Measurements from ENCODE around the gene CACNB1.

Gene CACNB1

DNA sequence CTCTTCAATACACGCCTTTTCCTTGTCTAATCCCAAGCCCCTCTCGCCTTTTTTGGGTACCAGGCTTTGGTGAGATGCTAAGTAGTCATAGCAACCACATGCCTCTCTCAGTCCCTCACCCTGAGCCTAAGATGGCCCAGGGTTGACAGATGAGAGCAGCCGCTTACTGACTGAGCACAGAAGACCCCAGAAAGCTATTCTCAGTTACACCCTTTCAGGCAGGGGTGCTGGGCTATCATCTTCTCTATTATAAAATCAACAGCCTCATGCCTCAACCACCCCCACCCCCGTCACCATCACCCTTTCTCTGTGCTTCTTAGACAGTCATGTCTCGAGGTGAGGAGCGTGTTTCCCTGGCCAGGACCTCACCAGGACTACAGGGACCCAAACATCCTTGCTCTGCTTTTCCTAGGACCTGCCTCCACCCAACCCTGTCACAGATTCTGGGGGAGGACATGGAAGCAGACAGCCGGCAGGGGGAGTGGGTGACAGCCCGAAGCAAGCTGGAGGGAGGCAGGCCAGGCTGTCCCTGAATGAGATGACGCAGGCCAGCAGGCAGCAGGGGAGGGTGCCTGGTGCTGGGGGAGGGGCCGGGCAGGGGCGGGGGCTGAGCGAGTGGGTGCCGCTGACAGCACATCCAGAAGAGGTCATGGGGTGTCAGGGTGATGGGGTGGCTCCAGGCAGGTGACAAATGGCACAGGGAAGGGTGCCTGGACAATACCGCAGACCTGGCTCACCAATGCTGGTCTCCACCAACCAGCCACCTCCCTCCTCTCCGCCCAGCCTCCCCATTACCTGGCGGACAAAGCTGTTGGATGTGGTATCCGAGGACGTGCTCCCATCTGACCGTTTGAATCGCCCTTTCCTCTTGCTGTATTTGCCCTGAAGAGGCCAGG, 3.1 kb downstream of the CACNB1 start (continued):
- TF ChIP-seq, protein P1, sequence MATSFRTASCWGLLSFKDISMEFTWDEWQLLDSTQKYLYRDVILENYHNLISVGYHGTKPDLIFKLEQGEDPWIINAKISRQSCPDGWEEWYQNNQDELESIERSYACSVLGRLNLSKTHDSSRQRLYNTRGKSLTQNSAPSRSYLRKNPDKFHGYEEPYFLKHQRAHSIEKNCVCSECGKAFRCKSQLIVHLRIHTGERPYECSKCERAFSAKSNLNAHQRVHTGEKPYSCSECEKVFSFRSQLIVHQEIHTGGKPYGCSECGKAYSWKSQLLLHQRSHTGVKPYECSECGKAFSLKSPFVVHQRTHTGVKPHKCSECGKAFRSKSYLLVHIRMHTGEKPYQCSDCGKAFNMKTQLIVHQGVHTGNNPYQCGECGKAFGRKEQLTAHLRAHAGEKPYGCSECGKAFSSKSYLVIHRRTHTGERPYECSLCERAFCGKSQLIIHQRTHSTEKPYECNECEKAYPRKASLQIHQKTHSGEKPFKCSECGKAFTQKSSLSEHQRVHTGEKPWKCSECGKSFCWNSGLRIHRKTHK (tag by site-specific recombination; IDR thresholded peaks at IDR 0.05): no peak
- TF ChIP-seq ZNF311 (tag by site-specific recombination; IDR thresholded peaks at IDR 0.05; ENCODE audit: borderline replicate concordance) (no peak), ZNF585B (tag by site-specific recombination; IDR thresholded peaks at IDR 0.05) (no peak), ZNF707 (tag by site-specific recombination; IDR thresholded peaks at IDR 0.05) (no peak), ZNF830 (tag by site-specific recombination; IDR thresholded peaks at IDR 0.05; ENCODE audit: low read depth) (no peak), IKZF3 (tag by site-specific recombination; IDR thresholded peaks at IDR 0.05) (no peak), ZFHX2 (tag by site-specific recombination; conservative IDR thresholded peaks at IDR 0.05) (peak; percentile 78), ZNF558 (tag by site-specific recombination; IDR thresholded peaks at IDR 0.05) (no peak), ZBTB48 (tag by site-specific recombination; IDR thresholded peaks at IDR 0.05) (peak; percentile 40; the same call in 1 of the 2 replicates), KLF8 (tag by site-specific recombination; IDR thresholded peaks at IDR 0.05) (peak; percentile 40; the same call in 1 of the 2 replicates), ZBTB20 (tag by site-specific recombination; IDR thresholded peaks at IDR 0.05) (0 out of 2 replicates have a peak, but pooled peaks have one; percentile 26), KLF10 (tag by site-specific recombination; IDR thresholded peaks at IDR 0.05) (no peak; the same call in 1 of the 2 replicates), RBAK (tag by site-specific recombination; IDR thresholded peaks at IDR 0.05) (no peak), ZNF266 (tag by site-specific recombination; IDR thresholded peaks at IDR 0.05; ENCODE audit: low read depth) (no peak), ZNF449 (tag by site-specific recombination; IDR thresholded peaks at IDR 0.05) (no peak), ZFP41 (tag by site-specific recombination; IDR thresholded peaks at IDR 0.05; ENCODE audit: borderline replicate concordance) (no peak), ZNF529 (tag by site-specific recombination; IDR thresholded peaks at IDR 0.05; ENCODE audit: insufficient replicate concordance) (no peak), ZNF114 (tag by site-specific recombination; IDR thresholded peaks at IDR 0.05) (no peak), SP2 (tag by site-specific recombination; IDR thresholded peaks at IDR 0.05) (peak; percentile 65), GFI1B (tag by site-specific recombination; IDR thresholded peaks at IDR 0.05) (no peak), ZNF785 (tag by site-specific recombination; IDR thresholded peaks at IDR 0.05) (no peak), ZNF660 (tag by site-specific recombination; IDR thresholded peaks at IDR 0.05) (no peak), KLF16 (tag by site-specific recombination; IDR thresholded peaks at IDR 0.05) (no peak), ZNF677 (tag by site-specific recombination; IDR thresholded peaks at IDR 0.05) (no peak), ZNF211 (tag by site-specific recombination; IDR thresholded peaks at IDR 0.05; ENCODE audit: low read depth) (no peak), ZNF341 (tag by site-specific recombination; IDR thresholded peaks at IDR 0.05; ENCODE audit: low read depth) (peak; percentile 93), KLF17 (tag by site-specific recombination; IDR thresholded peaks at IDR 0.05) (no peak), BCL11B (tag by site-specific recombination; IDR thresholded peaks at IDR 0.05; ENCODE audit: low read depth) (no peak), MEIS1 (CRISPR knock-in tag; IDR thresholded peaks at IDR 0.05; ENCODE audit: borderline replicate concordance) (no peak), SETDB1 (IDR thresholded peaks at IDR 0.05; ENCODE audit: insufficient read length, low read length) (no peak)
- TF ChIP-seq, protein P2, sequence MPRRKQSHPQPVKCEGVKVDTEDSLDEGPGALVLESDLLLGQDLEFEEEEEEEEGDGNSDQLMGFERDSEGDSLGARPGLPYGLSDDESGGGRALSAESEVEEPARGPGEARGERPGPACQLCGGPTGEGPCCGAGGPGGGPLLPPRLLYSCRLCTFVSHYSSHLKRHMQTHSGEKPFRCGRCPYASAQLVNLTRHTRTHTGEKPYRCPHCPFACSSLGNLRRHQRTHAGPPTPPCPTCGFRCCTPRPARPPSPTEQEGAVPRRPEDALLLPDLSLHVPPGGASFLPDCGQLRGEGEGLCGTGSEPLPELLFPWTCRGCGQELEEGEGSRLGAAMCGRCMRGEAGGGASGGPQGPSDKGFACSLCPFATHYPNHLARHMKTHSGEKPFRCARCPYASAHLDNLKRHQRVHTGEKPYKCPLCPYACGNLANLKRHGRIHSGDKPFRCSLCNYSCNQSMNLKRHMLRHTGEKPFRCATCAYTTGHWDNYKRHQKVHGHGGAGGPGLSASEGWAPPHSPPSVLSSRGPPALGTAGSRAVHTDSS (tag by site-specific recombination; IDR thresholded peaks at IDR 0.05): no peak
- TF ChIP-seq, protein P3, sequence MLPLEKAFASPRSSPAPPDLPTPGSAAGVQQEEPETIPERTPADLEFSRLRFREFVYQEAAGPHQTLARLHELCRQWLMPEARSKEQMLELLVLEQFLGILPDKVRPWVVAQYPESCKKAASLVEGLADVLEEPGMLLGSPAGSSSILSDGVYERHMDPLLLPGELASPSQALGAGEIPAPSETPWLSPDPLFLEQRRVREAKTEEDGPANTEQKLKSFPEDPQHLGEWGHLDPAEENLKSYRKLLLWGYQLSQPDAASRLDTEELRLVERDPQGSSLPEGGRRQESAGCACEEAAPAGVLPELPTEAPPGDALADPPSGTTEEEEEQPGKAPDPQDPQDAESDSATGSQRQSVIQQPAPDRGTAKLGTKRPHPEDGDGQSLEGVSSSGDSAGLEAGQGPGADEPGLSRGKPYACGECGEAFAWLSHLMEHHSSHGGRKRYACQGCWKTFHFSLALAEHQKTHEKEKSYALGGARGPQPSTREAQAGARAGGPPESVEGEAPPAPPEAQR (tag by site-specific recombination; IDR thresholded peaks at IDR 0.05): no peak
- TF ChIP-seq, protein P4, sequence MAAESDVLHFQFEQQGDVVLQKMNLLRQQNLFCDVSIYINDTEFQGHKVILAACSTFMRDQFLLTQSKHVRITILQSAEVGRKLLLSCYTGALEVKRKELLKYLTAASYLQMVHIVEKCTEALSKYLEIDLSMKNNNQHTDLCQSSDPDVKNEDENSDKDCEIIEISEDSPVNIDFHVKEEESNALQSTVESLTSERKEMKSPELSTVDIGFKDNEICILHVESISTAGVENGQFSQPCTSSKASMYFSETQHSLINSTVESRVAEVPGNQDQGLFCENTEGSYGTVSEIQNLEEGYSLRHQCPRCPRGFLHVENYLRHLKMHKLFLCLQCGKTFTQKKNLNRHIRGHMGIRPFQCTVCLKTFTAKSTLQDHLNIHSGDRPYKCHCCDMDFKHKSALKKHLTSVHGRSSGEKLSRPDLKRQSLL (tag by site-specific recombination; IDR thresholded peaks at IDR 0.05): no peak

Data from HEK293 (cell line).